Heart left ventricle (tissue), 13 donors: ENCODE results near the gene TTN.

Experiments
- CTCF ChIP-seq, 12 donors: fragments of 200-600 bp; sonication (generic) in 4 of 12; IDR thresholded peaks; one replicate each; pipeline versions ENCODE4 v1.5.0 to v1.8.0; 2018 to 2022; ENCODE audit warnings: antibody characterized with exemption in 12 of 12, mild to moderate bottlenecking in 5 of 12
- POLR2A ChIP-seq, 2 donors: fragments of 450-650 bp; IDR thresholded peaks; one replicate each; pipeline ENCODE4 v1.6.1; 2017; ENCODE audit warnings: antibody characterized with exemption in 2 of 2, mild to moderate bottlenecking in 2 of 2, moderate library complexity in 2 of 2
- donor health status: ischemic (EF 13 %, LVEDD 7.1; RV severe dilation, severe dysfunction).
- donor health status: DM: no; HTN: yes; CAD: no.
- donor health status: DM: no; HTN: no; CAD: no.
- donor health status: ischemic (EF 25% LVEDD 6.9; RV normal size, moderate dysfunction).
- donor health status: ischemic (EF 25% LVEDD 5.7; RV mildly dilated, moderate dysfunction).
- donor health status: ischemic (EF 35%, LVEDD 5.7; RV mildly dilated, moderate dysfunction).
- donor health status: nonischemic (EF 11% LVEDD 7.7; RV severe dilation, severe dysfunction).
- donor health status: DM: yes; HTN: yes; CAD: no.
- donor health status: PGD.
- donor health status: ischemic (EF 29% LVEDD 5.4; RV normal size, mild dysfunction).
- donor health status: nonischemic (EF 23%, LVEDD 6.1; RV moderate dilation, normal function).

DNA sequence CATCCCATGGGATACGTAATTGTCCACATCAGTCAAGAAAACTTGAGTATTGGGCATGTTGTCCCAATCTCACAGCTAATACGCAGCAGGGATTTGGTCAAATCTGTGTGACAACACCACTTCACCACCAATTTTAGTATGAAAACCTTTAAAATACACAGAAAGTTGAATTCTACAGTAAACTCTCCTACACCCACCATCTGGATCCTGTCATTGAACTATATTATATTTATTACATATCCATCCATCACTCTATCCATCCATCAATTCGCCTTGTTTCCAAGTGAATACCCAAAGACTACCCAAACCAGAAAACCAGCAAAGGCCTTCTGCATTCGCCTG is 328.0 kb downstream of the TTN start:
- TF ChIP-seq CTCF (IDR thresholded peaks at IDR 0.05) (no peak), POLR2A (IDR thresholded peaks at IDR 0.05) (no peak)
